Activated CD4-positive, CD25-positive, alpha-beta regulatory T cell treated with anti-CD3 and anti-CD28 coated beads, Interleukin-2, amount 50 U/mL, for 24 hours (primary cell): ENCODE results near the gene TBL2.
"Not testable (repeated sequence)": the region's sequence is repeated elsewhere in the genome, so short reads cannot be mapped to it uniquely, and the experiment has no call there.

ENCODE experiments used
- ATAC-seq, 2 donors: fragments of 150-1000 bp; cut with Tn5 transposase; one replicate each; pipeline ENCODE4 v1.10.0; 2021; ENCODE audit warnings: mild to moderate bottlenecking in 1 of 2, moderate library complexity in 1 of 2

The TBL2 gene

DNA sequence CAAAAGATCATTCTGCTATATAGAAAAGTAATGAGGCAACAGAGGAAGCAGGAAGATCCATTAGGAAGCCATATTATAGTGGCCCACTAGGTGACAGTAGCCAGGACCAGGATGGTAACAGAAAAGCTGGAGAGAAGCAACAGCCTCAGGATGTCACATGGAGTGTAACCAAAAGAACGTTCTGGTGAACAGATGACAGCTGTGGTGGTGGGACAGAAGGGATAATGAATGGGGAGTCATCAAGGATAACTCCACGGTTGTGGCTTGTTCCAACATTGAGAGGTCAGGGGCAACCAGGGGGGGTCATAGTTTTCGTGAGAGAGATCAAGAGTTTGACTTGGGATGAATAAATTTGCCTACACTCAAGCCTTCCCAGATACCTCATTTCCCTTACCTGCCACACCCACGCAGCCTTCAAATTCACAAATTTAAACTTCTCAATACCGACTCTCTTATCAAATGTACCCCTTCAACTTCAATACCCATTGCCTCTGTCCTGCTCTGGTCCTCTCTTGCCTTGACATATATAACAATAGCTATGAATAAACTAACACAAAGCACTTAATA lies 9.3 kb downstream of the TBL2 start:
- no peak for ATAC-seq

DNA sequence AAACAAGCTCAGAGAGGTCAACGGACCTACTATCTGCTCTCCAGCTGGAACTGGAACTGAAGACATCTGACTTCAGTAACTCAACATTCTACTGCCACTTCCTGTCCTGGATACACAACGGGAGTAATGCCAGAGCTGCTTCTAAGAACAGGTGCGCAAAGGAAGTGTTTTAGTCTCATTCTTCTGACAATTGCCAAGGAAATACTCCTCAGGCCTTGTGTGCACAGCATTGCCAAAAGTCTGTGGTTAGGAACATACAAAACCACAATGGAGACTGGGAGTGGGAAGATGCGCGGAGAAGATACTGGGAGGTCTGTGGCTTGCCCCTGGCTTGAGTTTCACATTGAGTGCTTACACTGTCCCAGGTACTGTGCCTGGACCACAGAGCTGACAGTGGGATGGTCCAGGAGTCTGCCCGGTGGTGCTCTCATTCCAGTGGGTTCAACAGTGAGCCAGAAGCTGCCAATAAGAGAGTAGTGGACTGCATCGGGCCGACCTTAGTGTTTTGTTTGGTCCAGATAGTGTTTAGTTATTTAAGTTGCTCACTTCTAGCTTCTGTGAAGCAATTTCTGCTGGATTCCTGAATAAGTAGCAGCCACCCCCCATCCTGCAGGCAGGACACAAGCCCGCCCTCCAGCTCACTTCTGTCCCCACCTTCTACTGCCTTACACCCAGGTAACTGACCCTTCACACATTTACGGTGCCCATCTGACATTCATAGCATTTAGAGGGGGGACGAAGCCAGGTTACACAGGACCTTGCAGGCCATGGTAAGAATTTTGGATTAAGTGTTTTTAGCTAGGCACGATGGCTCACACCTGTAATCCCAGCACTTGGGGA lies 10.3 kb downstream of the TBL2 start:
- no peak for ATAC-seq

DNA sequence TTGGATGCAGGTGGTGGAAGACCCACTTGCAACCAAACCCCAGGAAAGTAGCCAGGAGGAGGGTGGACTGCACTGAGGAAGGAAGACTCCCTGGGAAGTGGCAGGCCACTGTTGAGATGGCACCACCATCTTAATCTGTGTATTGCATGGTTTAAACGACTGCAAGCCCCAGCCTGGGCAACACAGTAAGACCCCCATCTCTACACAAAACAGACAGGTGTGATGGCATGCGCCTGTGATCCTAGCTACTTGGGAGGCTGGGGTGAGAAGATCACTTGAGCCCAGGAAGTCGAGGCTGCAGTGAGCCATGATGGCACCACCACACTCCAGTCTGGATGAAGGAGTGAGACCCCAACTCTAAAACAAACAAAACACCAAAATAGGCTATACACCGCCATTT lies 11.2 kb downstream of the TBL2 start:
- no peak for ATAC-seq

DNA sequence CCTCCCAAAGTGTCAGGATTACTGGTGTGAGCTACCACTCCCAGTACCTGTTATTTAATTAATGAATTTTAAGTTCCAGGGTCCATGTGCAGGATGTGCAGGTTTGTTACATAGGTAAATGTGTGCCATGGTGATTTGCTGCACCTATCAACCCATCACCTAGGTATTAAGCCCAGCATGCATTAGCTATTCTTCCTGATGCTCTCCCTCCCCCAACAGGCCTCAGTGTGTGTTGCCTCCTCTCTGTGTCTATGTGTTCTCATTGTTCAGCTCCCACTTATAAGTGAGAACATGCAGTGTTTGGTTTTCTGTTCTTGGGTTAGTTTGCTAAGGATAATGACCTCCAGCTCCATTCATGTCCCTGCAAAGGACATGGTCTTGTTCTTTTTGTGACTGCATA lies 11.9 kb downstream of the TBL2 start:
- ATAC-seq: not testable (repeated sequence)

DNA sequence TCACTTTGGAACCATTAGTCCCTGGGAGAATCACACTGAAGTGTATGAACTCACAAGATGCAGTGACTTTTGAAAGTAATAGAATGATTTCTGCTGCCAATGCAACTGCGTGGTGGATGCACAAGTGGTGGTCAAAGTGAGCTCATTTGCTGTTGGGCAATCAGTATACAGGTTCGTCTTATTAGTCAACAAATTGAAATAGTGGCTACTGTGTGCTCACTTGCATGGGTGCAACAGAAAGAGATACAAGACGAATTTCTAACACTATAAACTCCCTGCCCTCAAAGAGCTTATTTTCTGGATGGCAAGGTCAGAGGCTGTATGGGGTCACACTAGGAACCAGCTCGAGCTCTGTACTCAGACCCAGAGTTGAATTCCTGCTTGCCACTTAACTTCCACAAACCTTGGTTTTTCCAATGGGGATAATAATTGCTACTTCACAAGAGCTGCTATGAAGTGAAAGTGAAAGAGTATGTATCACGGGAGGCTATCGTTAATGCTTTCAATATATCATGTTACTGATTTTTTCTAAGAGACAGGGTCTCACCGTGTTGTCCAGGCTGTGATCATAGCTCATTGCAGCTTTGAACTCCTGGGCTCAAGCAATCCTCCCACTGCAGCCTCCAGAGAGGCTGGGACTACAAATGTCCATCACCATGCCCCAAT lies 12.6 kb downstream of the TBL2 start:
- ATAC-seq: peak; percentile 55 to 59

DNA sequence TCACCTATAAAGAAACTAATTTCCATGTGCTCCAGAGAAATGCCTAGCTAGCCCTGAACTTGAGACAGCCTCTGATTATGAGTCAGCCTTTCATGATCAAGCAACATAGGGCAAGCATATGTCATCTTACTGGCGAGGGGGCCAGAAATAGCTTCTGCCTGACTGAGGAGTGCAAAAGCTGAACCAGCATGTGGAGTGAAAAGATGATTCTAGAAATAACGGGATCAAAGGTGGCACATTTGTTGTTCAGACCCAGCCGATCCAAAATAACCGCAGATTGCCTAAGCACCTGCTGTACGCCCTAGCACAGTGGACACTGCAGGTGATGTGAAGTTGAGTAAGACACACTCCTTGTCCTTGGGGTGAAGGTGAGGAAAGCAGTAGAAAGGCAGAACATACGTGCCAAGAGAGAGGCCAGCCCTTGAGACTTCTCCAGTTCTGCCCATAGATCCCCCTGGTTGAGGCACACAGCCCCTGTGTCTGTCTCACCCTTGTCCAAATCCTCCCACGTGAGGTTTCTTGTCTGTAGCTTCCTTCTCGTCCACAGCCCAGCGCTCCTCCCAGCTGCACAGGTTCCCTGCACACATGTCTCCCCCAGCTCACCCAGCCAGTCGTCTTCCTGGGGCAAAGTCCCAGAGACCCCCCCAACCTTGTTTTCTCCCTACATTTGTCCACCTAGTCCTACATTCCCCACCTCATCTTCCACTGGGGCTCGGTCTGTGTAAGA lies 18.1 kb downstream of the TBL2 start:
- ATAC-seq: no peak

DNA sequence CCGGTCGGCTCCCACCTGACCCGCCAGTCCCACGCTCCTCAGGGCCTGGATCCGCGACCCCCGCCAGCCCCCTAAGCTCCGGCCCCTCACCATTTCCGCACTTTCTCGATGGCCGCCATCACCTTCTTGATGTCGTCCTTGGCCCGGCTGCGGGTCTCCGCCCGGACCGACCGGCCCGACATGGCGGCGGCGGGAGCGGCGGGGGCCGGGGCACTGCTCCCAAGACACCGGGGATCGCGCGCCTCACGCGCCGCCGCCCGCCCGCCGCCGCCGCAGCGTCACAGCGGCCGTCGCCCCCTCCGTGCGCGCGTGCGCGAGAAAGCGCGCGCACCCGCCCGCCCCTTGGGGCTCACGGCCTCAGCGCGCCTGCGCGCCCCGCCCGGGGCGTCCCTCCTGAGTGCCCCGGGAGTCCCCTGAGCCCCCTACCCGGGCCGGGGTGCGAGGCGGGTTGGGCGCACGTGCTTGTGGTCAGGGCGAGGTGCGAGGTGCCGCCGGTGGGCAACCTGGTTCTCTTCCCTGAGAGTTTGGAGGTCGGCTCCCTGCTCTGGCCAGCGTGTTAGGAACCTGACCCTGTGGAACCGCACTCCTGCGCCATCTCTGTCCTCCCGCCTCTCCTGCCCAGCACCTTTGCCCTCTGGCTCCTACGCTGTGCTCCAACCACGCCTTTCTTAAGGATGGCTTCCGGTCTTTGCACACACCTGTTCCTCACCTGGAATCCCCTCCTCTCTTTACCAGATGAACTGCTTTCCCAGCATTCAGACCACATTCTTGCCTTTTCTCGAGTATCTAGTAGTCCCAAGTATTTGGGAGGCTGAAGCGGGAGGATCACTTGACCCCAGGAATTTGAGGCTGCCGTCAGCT lies 20.8 kb downstream of the TBL2 start, which contains the start of gene BCL7B:
Gene BCL7B (minus strand): TSS at position 294 of the 861 bp plus-strand sequence. CDS start 112 bp downstream, at position 182.
- peak; percentile 58 to 64 for ATAC-seq

DNA sequence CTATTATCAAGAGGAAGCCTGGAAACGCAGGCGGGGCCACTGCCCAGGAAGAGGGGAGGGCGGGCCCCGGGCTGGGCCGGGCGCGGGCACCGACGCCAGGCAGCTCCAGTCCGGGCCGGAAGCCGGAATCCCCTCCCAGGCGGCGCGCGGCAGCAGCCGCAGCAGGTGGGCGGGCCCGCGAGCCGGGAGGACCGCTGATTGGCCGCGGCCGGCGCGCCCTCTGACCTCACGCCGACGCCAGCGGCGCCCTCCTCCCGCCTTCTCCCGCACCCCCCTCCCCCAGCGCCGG lies 21.3 kb downstream of the TBL2 start:
- ATAC-seq: peak; percentile 92 to 93

DNA sequence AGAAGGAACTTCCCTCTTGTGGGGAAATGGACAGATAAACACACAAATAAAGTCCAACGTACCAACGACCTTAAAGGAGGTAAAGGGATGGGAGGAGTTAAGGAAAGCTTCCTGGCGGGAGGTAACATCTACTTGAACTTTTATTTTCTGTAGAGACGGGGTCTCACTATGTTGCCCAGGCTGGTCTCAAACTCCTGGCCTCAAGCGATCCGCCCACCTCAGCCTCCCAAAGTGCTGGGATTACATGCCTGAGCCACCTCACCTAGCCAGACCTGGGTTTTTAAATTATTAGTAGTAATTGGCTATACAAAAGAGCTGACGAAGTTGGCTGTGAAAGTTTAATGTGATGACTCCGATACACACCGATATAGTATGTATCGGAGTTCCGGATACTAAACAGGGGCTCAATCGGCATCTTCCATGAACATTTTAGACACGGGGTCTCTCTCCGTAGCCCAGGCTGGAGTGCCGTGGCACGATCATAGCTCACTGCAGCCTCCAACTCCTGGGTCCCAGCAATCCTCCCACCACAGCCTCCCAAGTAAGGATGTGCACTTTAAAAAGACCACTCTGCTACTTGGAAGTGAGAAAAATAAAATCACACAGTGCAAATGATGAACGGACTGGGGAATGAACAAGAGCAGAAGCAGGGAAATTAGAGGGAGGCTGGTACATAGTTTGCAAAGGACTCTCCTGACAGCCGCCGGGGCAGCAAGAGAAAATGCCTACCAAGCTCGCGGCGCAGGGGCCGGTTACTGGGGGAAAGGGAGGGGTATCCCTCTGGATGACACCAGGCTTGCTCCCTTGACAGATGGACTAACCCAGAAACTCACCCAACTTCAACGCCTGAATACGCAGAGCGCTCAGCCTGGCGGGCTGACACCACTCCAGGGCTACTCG lies 21.9 kb downstream of the TBL2 start:
- no peak for ATAC-seq

DNA sequence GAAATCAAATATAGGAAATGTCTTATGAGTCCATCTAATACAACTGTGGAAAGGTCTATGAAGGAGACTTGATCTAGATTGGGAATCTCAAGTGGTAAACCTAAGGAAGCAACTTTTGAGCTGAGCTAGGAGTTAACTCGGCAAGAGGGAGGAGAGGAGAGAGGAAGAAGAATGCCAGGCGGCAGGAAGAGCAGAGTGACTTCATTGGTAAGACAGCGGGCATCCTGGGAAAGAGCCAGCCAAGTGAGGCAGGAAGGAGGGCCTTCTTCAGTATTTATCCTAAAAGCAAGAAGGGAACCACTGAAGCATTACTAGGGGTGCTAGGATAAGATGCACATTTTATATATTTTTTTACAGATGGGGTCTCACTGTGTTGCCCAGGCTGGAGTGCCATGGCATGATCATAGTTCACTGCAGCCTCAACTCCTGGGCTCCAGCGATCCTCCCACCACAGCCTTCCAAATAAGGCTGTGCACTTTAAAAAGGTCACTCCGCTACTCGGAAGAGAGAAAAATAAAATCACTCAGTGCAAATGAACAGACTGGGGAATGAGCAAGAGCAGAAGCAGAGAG lies 22.9 kb downstream of the TBL2 start:
- ATAC-seq: no peak

DNA sequence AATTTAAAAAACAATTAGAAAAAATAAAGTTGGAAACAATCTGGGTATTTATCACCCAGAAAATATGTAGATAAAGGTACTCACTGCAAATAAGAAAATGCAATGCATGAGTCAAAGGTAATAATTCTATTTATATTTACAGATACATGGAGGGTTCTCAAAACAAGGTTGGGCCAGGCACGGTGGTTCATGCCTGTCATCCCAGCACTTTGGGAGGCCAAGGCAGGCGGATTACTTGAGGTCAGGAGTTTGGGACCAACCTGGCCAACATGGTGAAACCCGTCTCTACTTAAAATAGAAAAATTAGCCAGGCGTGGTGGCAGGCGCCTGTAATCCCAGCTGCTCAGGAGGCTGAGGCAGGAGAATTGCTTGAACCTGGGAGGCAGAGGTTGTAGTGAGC lies 28.3 kb downstream of the TBL2 start:
- ATAC-seq: not testable (repeated sequence)

DNA sequence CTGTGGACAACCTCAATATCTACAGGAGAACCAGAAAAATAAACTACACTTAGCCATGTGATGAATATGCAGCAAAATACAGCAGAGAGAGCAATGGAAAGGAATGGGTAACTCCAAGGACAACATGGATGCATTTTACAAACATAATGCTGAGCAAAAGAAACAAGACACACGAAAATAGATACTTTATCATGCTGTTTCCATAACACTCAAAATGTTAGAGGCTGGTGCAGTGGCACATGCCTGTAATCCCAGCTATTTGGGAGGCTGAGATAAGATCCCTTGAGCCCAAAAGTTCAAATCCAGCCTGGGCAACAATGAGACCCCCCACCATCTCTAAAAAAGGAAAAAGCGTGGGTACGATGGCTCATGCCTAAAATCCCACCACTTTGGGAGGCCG lies 29.2 kb downstream of the TBL2 start:
- no peak for ATAC-seq

DNA sequence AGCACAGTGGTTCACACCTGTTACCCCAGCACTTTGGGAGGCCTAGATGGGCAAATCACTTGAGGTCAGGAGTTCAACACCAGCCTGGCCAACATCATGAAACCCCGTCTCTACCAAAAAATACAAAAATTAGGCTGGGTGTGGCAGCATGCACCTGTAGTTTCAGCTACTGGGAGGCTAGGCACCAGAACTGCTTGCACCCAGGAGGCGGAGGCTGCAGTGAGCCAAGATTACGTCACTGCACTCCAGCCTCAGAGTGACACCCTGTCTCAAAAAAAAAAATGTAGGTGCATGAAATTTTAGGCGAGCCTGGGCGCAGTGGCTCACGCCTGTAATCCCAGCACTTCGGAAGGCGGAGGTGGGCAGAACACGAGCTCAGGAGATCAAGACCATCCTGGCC lies 30.5 kb downstream of the TBL2 start:
- no peak for ATAC-seq

DNA sequence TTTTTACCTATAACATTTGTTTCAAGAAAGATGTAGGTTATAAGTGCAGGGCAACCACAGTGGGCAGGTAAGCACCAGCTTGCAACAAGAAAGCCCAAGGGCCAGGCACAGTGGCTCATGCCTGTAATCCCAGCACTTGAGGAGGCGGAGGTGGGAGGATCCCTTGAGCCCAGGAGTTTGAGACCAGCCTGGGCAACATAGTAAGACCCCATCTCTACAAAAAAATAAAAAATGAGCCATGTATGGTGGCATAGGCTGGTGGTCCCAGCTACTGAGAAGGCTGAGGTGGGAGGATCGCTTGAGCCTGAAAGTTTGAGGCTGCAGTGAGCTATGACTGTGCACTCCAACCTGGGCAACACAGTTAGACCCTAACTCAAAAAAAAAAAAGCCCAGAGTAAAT lies 33.7 kb downstream of the TBL2 start:
- ATAC-seq: no peak

DNA sequence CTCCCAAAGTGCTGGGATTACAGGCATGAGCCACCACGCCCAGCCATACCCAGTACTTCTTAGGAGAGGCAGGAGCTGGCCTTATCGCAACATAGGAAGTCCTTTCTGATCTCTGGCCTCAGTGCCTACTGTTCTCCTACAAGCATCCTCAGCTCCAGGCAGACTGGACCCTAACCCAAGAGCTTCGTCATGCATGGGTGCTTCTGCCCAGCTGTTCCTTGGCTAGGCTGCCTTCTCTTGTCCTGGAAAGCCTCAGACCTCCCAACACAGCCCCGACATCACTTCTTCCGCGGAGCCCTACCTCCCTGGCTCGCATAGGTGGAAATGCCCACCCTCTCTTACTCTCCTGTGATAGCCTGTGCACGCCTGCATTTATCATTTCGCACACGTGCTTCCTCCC lies 36.7 kb downstream of the TBL2 start:
- no peak for ATAC-seq

DNA sequence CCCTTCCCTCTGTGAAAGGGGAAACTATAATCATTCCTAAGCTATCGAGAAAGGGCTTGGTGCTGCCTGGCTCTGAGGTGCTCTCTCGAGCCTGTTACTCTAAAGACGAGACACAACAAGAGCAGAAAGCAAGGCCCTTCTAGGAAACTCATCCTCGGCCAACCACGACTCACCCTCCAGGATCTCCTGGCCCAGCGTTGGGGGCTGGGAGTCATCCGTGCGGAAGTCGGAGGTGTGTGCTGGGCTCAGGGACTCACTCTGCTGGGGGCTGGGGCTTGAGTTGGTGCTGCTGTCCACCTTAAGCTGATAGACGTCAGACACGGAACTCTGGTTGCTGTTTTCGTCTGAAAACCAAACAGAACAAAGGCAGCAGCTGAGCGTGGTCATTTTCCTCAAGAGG lies 38.7 kb downstream of the TBL2 start:
- no peak for ATAC-seq

DNA sequence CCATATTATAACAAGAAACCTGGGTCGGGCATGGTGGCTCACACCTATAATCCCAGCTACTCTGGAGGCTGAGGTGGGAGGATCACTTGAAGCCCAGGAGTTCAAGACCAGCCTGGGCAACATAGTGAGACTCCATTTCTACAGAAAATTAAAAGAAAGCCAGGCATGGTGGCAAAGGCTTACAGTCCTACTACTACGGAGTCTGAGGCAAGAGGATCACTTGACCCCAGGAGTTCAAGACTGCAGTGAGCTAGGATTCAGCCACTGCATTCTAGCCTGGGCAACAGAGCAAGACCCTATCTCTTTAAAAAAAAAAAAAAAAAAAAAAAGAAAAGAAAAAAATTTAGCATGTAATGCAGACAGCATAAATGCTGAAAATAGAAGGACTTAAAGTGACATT lies 39.9 kb downstream of the TBL2 start:
- ATAC-seq: not testable (repeated sequence)

DNA sequence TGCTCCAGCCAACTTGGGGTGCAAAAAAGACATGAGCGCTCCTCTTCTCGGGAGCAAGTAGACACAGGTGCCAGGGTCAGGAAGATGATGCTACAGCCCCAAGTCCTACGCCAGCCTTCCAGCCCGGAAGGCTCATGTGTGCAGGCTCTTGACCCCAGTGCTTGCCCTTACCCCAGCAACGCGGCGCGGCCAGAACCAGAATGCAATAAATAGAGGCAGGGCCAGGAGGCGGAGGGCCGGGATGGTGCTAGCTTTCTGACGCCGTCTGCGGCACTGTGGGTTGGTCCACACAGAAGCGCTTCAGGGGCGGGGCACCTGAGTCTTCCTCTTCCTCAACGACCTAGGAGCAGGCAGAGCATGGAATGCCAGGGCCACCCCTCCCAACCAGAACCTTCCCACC lies 41.3 kb downstream of the TBL2 start:
- ATAC-seq: no peak

DNA sequence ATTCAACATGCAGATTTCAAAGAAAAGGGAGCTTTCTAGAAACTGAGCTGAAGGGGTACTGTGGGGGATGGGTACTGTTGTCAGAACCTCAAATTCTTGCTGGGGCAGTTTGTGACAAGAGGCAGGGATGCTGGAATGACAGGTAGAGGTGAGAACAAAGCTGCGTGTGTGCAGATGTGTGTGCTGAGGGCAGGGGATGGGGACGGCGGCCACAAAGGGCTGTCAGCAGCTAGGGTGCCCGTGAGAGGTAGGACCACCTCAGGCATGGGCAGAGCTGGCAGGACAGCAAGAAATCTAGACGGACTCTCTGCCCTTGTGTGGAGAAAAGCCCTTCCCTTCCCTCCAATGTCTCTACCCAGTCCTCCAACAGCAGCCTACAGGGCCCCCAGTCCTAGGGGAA lies 41.9 kb downstream of the TBL2 start:
- ATAC-seq: no peak

DNA sequence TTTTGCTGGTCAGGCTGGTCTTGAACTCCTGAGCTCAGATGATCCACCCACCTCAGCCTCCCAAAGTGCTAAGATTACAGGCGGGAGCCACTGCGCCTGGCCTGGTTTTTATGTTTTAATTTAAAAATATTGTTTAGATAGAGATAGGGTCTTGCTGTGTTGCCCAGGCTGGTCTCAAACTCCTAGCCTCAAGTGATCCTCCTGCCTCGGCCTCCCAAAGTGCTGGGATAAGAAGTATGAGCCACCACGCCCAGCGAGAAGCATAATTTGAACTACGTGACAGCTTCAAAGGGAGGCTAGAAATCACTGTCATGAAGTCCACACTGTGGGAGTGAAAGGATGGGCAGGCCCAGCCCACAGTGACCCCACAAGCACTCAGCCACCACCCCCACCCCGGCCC lies 42.5 kb downstream of the TBL2 start:
- ATAC-seq: not testable (repeated sequence)

DNA sequence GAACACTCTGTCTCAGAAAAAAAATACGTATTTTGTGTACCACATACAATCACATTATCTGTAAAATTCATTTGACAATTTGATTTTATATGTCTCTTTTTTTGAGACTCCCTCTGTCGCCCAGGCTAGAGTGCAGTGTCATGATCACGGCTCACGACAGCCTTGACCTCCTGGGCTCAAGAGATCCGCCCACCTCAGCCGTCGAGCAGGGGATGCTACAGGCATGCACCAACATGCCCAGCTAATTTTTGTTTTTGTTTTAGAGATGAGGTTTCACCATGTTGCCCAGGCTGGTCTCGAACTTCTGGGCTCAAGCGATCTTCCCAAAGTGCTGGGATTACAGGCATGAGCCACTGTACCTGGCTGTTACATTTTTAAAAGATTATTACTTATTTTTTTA lies 44.6 kb downstream of the TBL2 start:
- no peak for ATAC-seq
